ENCODE measurements around the gene ALDH1A3.

The ALDH1A3 gene

GRCh38 chr15:100859970-100860828 is 19.4 kb upstream of the ALDH1A3 start:
- no peak for DNase-seq (ENCODE audit: low read depth)

- no peak for DNase-seq (ENCODE audit: low read depth)
Observed at GRCh38 chr15:100860829-100861510, 18.7 kb upstream of the ALDH1A3 start.

GRCh38 chr15:100861511-100861991 is 18.1 kb upstream of the ALDH1A3 start:
- no peak for DNase-seq (ENCODE audit: low read depth)

- DNase-seq (ENCODE audit: low read depth) = no peak
Observed at GRCh38 chr15:100862162-100862561, 17.5 kb upstream of the ALDH1A3 start.

GRCh38 chr15:100863075-100863795 is 16.4 kb upstream of the ALDH1A3 start:
- no peak for DNase-seq (ENCODE audit: low read depth)

GRCh38 chr15:100863796-100864267 is 15.8 kb upstream of the ALDH1A3 start:
- no peak for DNase-seq (ENCODE audit: low read depth)

GRCh38 chr15:100866386-100867330 is 13.0 kb upstream of the ALDH1A3 start:
- DNase-seq (ENCODE audit: low read depth) = no peak

- no peak for DNase-seq (ENCODE audit: low read depth)
Observed at GRCh38 chr15:100867433-100867832, 12.2 kb upstream of the ALDH1A3 start.

- no peak for DNase-seq (ENCODE audit: low read depth)
Observed at GRCh38 chr15:100869151-100869999, 10.3 kb upstream of the ALDH1A3 start.

GRCh38 chr15:100873029-100873677 is 6.5 kb upstream of the ALDH1A3 start:
- peak; percentile 32 for DNase-seq (ENCODE audit: low read depth)

- no peak for DNase-seq (ENCODE audit: low read depth)
Observed at GRCh38 chr15:100875495-100875894, 4.1 kb upstream of the ALDH1A3 start.

- DNase-seq (ENCODE audit: low read depth) = no peak
Observed at GRCh38 chr15:100875976-100876375, 3.7 kb upstream of the ALDH1A3 start.

GRCh38 chr15:100877551-100877950 is 2.1 kb upstream of the ALDH1A3 start:
- DNase-seq (ENCODE audit: low read depth) = no peak

- DNase-seq (ENCODE audit: low read depth) = no peak
Observed at GRCh38 chr15:100878130-100878529, 1.5 kb upstream of the ALDH1A3 start.

- DNase-seq (ENCODE audit: low read depth) = no peak
Observed at GRCh38 chr15:100878648-100879047, 983 bp upstream of the ALDH1A3 start.

- no peak for DNase-seq (ENCODE audit: low read depth)
Observed at GRCh38 chr15:100879061-100879463, 569 bp upstream of the ALDH1A3 start.

- no peak for DNase-seq (ENCODE audit: low read depth)
Observed at GRCh38 chr15:100880139-100880896, 687 bp downstream of the ALDH1A3 start.

GRCh38 chr15:100880897-100881242 is 1.2 kb downstream of the ALDH1A3 start:
- DNase-seq (ENCODE audit: low read depth) = no peak
